ENCODE results near the gene TUBB4A.
A peak's percentile ranks its signal among the peaks of the same experiment; 100 is the strongest.

TUBB4A gene

GRCh38 chr19:6530386-6531162, 28.5 kb upstream of the TUBB4A start, which contains the start of gene TNFSF9:
Gene TNFSF9, plus strand, starts transcription at chr19:6531026. Its CDS starts 11 bp downstream, at chr19:6531037.
- no peak for TF ChIP-seq CTCF (IDR thresholded peaks at IDR 0.05; ENCODE audit: borderline replicate concordance, insufficient read depth, low read depth, low read length)
- H3K4me3 ChIP-seq (ENCODE audit: low read depth, low read length), result peak within 1 kb of the TSS; percentile 94

GRCh38 chr19:6529937-6530385, 27.9 kb upstream of the TUBB4A start:
- H3K4me3 ChIP-seq (ENCODE audit: low read depth, low read length), result peak overlapping the region; percentile 94
- TF ChIP-seq CTCF (IDR thresholded peaks at IDR 0.05; ENCODE audit: borderline replicate concordance, insufficient read depth, low read depth, low read length), result no peak

GRCh38 chr19:6529351-6529750, 27.2 kb upstream of the TUBB4A start:
- peak overlapping the region; percentile 33 for H3K4me3 ChIP-seq (ENCODE audit: low read depth, low read length)
- TF ChIP-seq CTCF (IDR thresholded peaks at IDR 0.05; ENCODE audit: borderline replicate concordance, insufficient read depth, low read depth, low read length), result no peak

GRCh38 chr19:6528544-6529121, 26.5 kb upstream of the TUBB4A start:
- H3K4me3 ChIP-seq (ENCODE audit: low read depth, low read length), result peak overlapping the region; percentile 33
- no peak for TF ChIP-seq CTCF (IDR thresholded peaks at IDR 0.05; ENCODE audit: borderline replicate concordance, insufficient read depth, low read depth, low read length)

- TF ChIP-seq CTCF (IDR thresholded peaks at IDR 0.05; ENCODE audit: borderline replicate concordance, insufficient read depth, low read depth, low read length), result no peak
- peak overlapping the region; percentile 47 for H3K4me3 ChIP-seq (ENCODE audit: low read depth, low read length)
Observed at GRCh38 chr19:6527893-6528543, 25.9 kb upstream of the TUBB4A start.

- H3K4me3 ChIP-seq (ENCODE audit: low read depth, low read length), result no peak overlapping the region
- no peak for TF ChIP-seq CTCF (IDR thresholded peaks at IDR 0.05; ENCODE audit: borderline replicate concordance, insufficient read depth, low read depth, low read length)
Observed at GRCh38 chr19:6524311-6524710, 22.2 kb upstream of the TUBB4A start.
